ENCODE results near the gene SEZ6L.
"Not testable (repeated sequence)": the region's sequence is repeated elsewhere in the genome, so short reads cannot be mapped to it uniquely, and the experiment has no call there.

Gene SEZ6L

DNA sequence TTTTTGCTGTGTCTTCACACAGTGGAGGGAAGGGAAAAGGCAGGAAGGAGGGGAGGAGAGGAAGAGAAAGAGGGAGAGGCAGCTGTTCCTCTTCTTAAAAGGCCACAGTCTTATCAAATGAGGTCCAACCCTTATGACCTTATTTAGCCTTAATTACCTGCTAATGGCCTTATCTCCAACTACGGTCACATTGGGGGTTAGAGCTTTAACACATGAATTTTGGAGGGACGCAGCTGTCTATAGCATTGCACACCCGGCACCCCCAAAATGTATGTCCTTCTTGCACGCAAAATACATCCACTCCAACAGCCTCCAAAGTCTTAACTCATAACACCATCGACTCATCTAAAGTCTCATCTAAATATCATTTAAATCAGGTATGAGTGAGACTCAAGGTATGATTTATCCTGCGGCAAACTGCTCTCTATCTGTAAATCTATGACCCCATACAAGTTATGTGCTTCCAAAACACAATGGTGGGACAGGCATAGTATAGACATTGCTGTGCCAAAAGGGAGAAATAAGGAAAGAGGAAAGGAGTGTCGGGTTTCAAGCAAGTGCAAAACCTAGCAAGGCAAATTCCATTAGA, 214.8 kb downstream of the SEZ6L start:
- Mint-ChIP-seq H3K9me3 (peaks cover 0 to 3% of the 10 kb centered on the region in 2 donors), H3K27ac (no peak overlapping the region), H3K36me3 (ENCODE audit: insufficient read depth) (no peaks in the 10 kb centered on the region), H3K4me3 (no peak overlapping the region), H3K27me3 (peaks cover 57 to 91% of the 10 kb centered on the region in 2 donors), H3K4me1 (ENCODE audit: low read depth in 2 of 2) (no peaks in the 10 kb centered on the region)
- DNase-seq = no peak
- no peak for ATAC-seq (replicated peaks)

DNA sequence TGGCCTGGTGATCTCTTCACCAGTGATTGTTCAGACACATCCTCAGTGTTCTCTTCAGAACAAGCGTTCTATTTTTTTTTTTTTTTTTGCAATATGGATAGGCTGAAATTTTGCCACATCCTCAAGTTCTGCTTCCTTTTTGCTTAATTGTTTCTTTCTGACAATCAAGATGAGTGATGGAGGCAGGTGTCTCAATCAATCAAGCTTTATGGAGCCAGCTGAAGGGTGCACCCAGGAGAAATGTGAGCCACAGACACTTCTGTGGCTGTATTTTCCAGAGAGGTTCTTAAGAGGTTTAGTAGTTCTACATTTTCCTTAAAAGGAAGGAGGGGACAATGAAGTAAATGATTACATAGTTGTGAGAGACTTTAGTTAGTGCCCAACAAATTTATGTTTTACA, 215.9 kb downstream of the SEZ6L start:
- H3K4me3 Mint-ChIP-seq = no peak overlapping the region
- ATAC-seq (replicated peaks) (no peak), DNase-seq (no peak)
- no peaks in the 10 kb centered on the region for H3K36me3 Mint-ChIP-seq (ENCODE audit: insufficient read depth)
- H3K9me3 Mint-ChIP-seq = no peaks in the 10 kb centered on the region
- no peak overlapping the region for H3K27ac Mint-ChIP-seq
- no peaks in the 10 kb centered on the region for H3K4me1 Mint-ChIP-seq (ENCODE audit: low read depth in 2 of 2)
- peaks cover 55 to 89% of the 10 kb centered on the region in 2 donors for H3K27me3 Mint-ChIP-seq

DNA sequence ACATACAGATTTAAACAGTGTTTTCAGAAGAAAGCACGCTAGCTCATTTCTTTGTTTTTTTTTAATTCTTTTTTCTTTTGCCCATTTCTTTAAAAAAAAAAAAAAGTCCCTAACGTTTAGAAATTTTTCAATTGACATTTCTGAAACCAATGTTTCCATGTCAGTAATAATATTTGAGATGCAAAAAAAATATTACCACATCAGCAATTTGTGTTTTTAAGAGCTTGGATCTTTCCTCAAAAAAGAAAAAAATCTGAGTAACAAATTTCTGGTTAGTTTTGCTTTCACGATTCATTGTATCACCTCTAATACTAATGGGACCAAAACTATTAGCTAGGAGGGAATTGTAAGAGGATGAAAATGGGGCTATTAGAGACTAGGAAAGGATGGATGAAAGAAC, 219.9 kb downstream of the SEZ6L start:
- no peak overlapping the region for H3K4me3 Mint-ChIP-seq
- peaks cover 47 to 64% of the 10 kb centered on the region in 2 donors for H3K27me3 Mint-ChIP-seq
- no peaks in the 10 kb centered on the region for H3K4me1 Mint-ChIP-seq (ENCODE audit: low read depth in 2 of 2)
- DNase-seq (no peak), ATAC-seq (replicated peaks) (no peak)
- no peaks in the 10 kb centered on the region for H3K9me3 Mint-ChIP-seq
- H3K36me3 Mint-ChIP-seq (ENCODE audit: insufficient read depth) = no peaks in the 10 kb centered on the region
- no peak overlapping the region for H3K27ac Mint-ChIP-seq

GRCh38 chr22:26391091-26391490, 221.8 kb downstream of the SEZ6L start:
- no peaks in the 10 kb centered on the region for H3K4me1 Mint-ChIP-seq (ENCODE audit: low read depth in 2 of 2)
- no peaks in the 10 kb centered on the region for H3K36me3 Mint-ChIP-seq (ENCODE audit: insufficient read depth)
- H3K4me3 Mint-ChIP-seq = no peak overlapping the region
- DNase-seq = no peak
- no peak for ATAC-seq (replicated peaks)
- H3K9me3 Mint-ChIP-seq = no peaks in the 10 kb centered on the region
- H3K27me3 Mint-ChIP-seq = peaks cover 44 to 47% of the 10 kb centered on the region in 2 donors
- H3K27ac Mint-ChIP-seq = no peak overlapping the region

- H3K27ac Mint-ChIP-seq = no peak overlapping the region
- DNase-seq (no peak), ATAC-seq (replicated peaks) (no peak)
- H3K27me3 Mint-ChIP-seq = peaks cover 39 to 46% of the 10 kb centered on the region in 2 donors
- H3K9me3 Mint-ChIP-seq = no peaks in the 10 kb centered on the region
- H3K4me3 Mint-ChIP-seq = no peak overlapping the region
- no peaks in the 10 kb centered on the region for H3K4me1 Mint-ChIP-seq (ENCODE audit: low read depth in 2 of 2)
- H3K36me3 Mint-ChIP-seq (ENCODE audit: insufficient read depth) = no peaks in the 10 kb centered on the region
Measured at GRCh38 chr22:26391623-26392022, 222.4 kb downstream of the SEZ6L start.

DNA sequence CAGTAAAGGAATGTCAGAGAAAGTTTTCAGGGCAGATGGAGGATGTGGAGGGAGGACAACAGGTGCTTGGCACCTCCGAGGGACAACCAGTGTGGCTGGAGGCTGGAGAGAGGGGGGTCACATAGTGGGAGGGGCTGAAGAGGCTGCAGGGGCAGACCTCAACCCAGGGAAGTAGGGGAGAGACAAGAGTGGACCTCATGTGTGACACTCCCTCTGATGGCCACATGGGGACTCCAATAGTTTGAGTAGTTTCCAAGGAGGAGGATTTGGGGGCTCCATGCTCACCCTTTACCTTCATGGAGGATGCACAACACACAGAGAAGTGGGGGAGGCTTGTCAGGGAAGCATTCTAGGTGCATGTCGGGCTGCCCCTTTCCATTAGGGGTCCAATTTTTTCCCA, 224.7 kb downstream of the SEZ6L start:
- no peak for ATAC-seq (replicated peaks)
- no peak overlapping the region for H3K4me3 Mint-ChIP-seq

GRCh38 chr22:26394777-26395176, 225.5 kb downstream of the SEZ6L start:
- Mint-ChIP-seq H3K9me3 (no peaks in the 10 kb centered on the region), H3K27ac (no peak overlapping the region), H3K4me1 (ENCODE audit: low read depth in 2 of 2) (no peaks in the 10 kb centered on the region), H3K36me3 (ENCODE audit: insufficient read depth) (no peaks in the 10 kb centered on the region), H3K4me3 (no peak overlapping the region), H3K27me3 (peaks cover 7 to 22% of the 10 kb centered on the region in 2 donors)
- DNase-seq (no peak), ATAC-seq (replicated peaks) (no peak)

More for the DNA sequence above, 224.7 kb downstream of the SEZ6L start:
- Mint-ChIP-seq H3K4me1 (ENCODE audit: low read depth in 2 of 2) (no peaks in the 10 kb centered on the region), H3K9me3 (no peaks in the 10 kb centered on the region), H3K27ac (no peak overlapping the region), H3K27me3 (peaks cover 16 to 29% of the 10 kb centered on the region in 2 donors), H3K36me3 (ENCODE audit: insufficient read depth) (no peaks in the 10 kb centered on the region)
- no peak for DNase-seq

- ATAC-seq (replicated peaks) (no peak), DNase-seq (no peak)
- Mint-ChIP-seq H3K27me3 (peaks cover 7 to 17% of the 10 kb centered on the region in 2 donors), H3K4me1 (ENCODE audit: low read depth in 2 of 2) (no peaks in the 10 kb centered on the region), H3K4me3 (no peak overlapping the region), H3K9me3 (no peaks in the 10 kb centered on the region), H3K36me3 (ENCODE audit: insufficient read depth) (no peaks in the 10 kb centered on the region), H3K27ac (no peak overlapping the region)
Measured at GRCh38 chr22:26395926-26396325, 226.7 kb downstream of the SEZ6L start.

DNA sequence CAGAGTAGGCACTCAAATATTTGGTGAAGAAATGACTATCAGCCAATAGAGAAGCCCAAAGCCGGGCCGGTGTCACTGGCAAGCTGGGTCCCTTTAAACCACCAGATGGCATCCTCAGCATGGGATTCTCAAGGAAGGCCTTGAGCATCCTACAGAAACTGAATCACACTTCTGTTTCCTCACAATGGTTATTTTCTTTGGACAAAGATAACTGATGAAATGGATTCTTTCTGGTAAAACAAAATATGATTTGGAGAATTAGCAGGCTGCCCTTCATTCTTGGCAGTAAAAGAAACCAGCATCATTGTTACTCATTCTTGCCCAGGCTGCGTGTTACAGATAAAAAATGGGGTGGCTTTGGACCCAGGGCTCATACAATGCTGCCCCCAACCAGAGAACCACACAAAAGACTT, 229.5 kb downstream of the SEZ6L start:
- H3K27ac Mint-ChIP-seq = no peak overlapping the region
- no peaks in the 10 kb centered on the region for H3K4me1 Mint-ChIP-seq (ENCODE audit: low read depth in 2 of 2)
- no peak overlapping the region for H3K4me3 Mint-ChIP-seq
- no peaks in the 10 kb centered on the region for H3K36me3 Mint-ChIP-seq (ENCODE audit: insufficient read depth)
- DNase-seq (peak; percentile 30 to 39 (median 37)), ATAC-seq (replicated peaks) (peak; percentile 72)
- H3K27me3 Mint-ChIP-seq = peaks cover 13 to 27% of the 10 kb centered on the region in 2 donors
- H3K9me3 Mint-ChIP-seq = no peaks in the 10 kb centered on the region

- H3K27me3 Mint-ChIP-seq = peaks cover 16 to 26% of the 10 kb centered on the region in 2 donors
- no peaks in the 10 kb centered on the region for H3K9me3 Mint-ChIP-seq
- no peak for DNase-seq
- H3K4me1 Mint-ChIP-seq (ENCODE audit: low read depth in 2 of 2) = no peaks in the 10 kb centered on the region
- no peaks in the 10 kb centered on the region for H3K36me3 Mint-ChIP-seq (ENCODE audit: insufficient read depth)
- no peak overlapping the region for H3K27ac Mint-ChIP-seq
- H3K4me3 Mint-ChIP-seq = no peak overlapping the region
- no peak for ATAC-seq (replicated peaks)
Measured at GRCh38 chr22:26399289-26399688, 230.0 kb downstream of the SEZ6L start.

DNA sequence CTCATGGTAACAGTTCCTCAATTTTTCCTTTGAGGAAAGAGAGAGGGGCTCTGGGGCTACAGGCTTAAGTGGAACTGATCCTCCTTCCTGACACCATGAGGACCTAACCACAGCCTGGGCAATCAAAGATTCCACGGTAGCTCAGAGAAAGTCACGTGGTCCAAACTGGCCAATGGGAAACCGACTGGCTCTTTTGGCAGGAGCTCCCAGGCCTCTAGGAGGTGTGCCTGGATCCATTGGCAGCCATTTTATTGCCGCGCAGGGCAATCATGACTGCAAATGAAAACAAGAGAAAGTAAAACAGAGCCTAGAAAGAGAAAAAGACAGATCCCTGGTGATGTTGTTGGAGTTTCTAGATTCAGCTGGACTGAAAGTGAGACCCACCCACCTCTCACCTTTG, 232.5 kb downstream of the SEZ6L start:
- Mint-ChIP-seq H3K9me3 (no peaks in the 10 kb centered on the region), H3K4me3 (no peak overlapping the region), H3K27me3 (peaks cover 28 to 32% of the 10 kb centered on the region in 2 donors), H3K4me1 (ENCODE audit: low read depth in 2 of 2) (no peaks in the 10 kb centered on the region), H3K36me3 (ENCODE audit: insufficient read depth) (no peaks in the 10 kb centered on the region), H3K27ac (no peak overlapping the region)
- ATAC-seq (replicated peaks) = no peak
- no peak for DNase-seq

DNA sequence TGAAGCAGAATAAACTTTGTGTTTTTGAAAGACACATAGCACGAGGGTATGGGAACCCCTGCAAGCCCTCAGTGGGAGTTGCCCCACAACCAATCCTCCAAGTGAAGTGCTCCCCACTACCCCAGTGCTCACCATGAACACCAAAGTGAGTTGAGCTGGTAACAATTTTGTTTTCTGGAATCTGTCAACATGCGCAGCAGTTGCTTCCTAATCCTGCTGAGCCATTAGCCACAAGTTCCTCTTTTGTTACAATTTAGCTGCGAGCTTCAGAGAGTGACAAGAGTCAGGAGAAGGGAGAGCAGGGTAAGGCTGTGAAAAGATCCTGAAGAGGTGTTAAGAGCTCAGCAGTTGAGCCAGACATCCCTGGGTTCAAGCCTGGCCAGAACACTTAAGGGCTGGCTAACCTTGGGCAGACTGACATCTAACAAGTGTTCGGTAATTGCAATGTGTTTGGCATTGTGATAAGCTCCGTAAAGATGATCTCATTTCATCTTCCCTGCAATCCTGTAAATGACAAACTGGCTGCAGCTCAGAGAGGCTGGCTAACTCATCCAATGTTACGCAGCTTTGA, 235.7 kb downstream of the SEZ6L start:
- Mint-ChIP-seq H3K27me3 (peaks cover 28 to 37% of the 10 kb centered on the region in 2 donors), H3K4me1 (ENCODE audit: low read depth in 2 of 2) (no peaks in the 10 kb centered on the region), H3K9me3 (no peaks in the 10 kb centered on the region), H3K4me3 (no peak overlapping the region), H3K36me3 (ENCODE audit: insufficient read depth) (no peaks in the 10 kb centered on the region), H3K27ac (peak overlapping the region; percentile 10 to 49)
- ATAC-seq (replicated peaks) (no peak), DNase-seq (no peak)

DNA sequence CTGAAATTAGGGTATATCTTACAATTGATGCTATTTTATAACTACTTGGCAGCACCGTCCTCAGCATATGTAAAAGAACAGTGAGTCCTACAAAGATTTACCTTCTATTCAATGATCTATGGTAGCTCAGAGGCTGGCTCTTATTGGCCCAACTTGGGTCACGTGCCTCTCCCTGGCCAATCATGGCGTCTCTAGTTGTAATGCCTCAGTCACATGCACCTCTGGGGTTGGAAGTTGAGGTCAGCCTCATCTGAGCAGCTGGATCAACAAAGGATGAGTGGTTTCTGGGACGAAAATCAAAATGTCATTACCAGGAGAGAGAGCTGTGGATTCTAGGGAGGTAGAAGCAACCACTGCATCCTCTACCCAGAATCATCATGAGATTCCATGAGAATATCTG, 236.9 kb downstream of the SEZ6L start:
- no peak overlapping the region for H3K4me3 Mint-ChIP-seq
- H3K27ac Mint-ChIP-seq = no peak overlapping the region
- no peaks in the 10 kb centered on the region for H3K4me1 Mint-ChIP-seq (ENCODE audit: low read depth in 2 of 2)
- H3K9me3 Mint-ChIP-seq = no peaks in the 10 kb centered on the region
- DNase-seq (no peak), ATAC-seq (replicated peaks) (no peak)
- no peaks in the 10 kb centered on the region for H3K36me3 Mint-ChIP-seq (ENCODE audit: insufficient read depth)
- H3K27me3 Mint-ChIP-seq = peaks cover 28 to 33% of the 10 kb centered on the region in 2 donors

GRCh38 chr22:26408562-26409220, 239.4 kb downstream of the SEZ6L start:
- DNase-seq; ATAC-seq (replicated peaks); H3K4me1 Mint-ChIP-seq (ENCODE audit: low read depth in 2 of 2); H3K9me3 Mint-ChIP-seq; H3K36me3 Mint-ChIP-seq (ENCODE audit: insufficient read depth); H3K4me3 Mint-ChIP-seq; H3K27ac Mint-ChIP-seq: not testable (repeated sequence)
- peaks cover 12 to 15% of the 10 kb centered on the region in 2 donors for H3K27me3 Mint-ChIP-seq

Measured in effector memory CD8-positive, alpha-beta T cell (primary cell).